T follicular helper cell (primary cell): ENCODE measurements around the gene GLYATL1B.
A peak's percentile ranks its signal among the peaks of the same experiment; 100 is the strongest.
"Not testable (repeated sequence)": the region's sequence is repeated elsewhere in the genome, so short reads cannot be mapped to it uniquely, and the experiment has no call there.

Source experiments
- DNase-seq: peaks from one replicate; pipeline ENCODE4 v3.0.0-alpha.2; 2020; ENCODE audit warnings: low read depth
- total RNA-seq, 2 experiments: gene quantifications; one replicate each; lab custom pipeline; 2026; lab: John Stamatoyannopoulos, UW

The GLYATL1B gene, protein sequence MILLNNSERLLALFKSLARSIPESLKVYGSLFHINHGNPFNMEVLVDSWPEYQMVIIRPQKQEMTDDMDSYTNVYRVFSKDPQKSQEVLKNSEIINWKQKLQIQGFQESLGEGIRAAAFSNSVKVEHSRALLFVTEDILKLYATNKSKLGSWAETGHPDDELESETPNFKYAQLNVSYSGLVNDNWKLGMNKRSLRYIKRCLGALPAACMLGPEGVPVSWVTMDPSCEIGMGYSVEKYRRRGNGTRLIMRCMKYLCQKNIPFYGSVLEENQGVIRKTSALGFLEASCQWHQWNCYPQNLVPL
- 0 reads per million in 2 experiments for total RNA-seq

- DNase-seq, result not testable (repeated sequence)
Observed at GRCh38 chr11:59086007-59086406, at the start of gene GLYATL1B. TSS of gene GLYATL1B (plus strand) at chr11:59086307. CDS start at chr11:59086307, 0 bp downstream.

DNA sequence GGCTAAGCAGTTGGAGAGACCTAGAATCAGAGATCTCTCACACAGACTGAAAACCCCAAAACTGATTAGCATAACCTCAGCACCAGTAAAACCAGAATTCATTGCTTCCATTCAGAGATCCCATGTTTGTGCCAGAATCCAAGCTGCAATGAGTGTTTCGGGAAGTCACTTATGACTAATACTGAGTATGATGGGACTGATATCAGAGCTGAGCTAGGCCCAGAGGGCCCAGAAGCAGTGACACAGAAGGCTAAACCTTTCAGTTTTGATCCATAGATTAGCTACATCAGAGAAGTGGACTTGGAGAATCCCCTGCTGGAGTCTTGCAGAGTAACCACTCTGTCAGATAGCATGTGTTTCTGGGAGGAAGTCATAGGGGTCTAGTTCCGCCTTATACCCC lies 49.6 kb upstream of the GLYATL1B start:
- not testable (repeated sequence) for DNase-seq

- DNase-seq, result not testable (repeated sequence)
Observed at GRCh38 chr11:59037434-59037833, 48.7 kb upstream of the GLYATL1B start.

DNA sequence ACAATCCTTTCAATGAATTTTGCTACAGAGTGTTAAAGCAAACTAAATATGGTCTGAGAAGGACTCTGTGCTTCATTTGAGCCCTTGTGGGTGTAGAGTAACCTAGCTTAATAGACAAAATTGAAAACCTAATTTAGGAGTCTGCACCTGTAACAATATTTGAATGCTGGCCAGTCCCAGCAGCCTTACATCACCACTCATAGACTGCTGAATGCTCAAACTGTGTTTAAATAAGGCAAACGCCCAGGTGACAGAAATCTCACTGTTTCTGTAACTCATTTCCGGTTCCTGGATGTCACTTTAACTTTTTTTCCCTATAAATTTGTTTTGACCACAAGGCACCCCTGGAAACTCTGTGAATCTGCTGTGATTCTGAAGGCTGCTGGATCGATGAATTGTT lies 45.5 kb upstream of the GLYATL1B start:
- no peak for DNase-seq

DNA sequence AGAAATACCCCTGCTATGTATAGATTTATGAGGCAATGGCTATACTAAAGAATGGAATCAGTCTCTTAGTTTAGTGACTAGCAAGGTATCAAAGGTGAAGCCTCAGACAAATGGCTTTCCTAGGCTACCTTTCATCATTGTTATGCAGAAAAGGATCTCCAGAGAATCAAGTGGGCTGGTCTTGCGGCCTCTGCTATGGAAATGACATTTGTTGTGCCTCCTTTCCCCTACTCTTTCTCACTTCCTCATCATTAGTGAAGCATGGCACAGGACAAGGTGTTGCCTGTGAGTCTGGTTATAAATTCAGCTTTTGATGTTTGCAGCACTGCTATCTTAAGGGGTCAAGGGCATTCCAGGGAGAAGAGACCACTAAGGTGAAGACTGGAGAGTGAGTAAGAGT lies 34.7 kb upstream of the GLYATL1B start:
- not testable (repeated sequence) for DNase-seq

GRCh38 chr11:59052355-59052754 lies 33.8 kb upstream of the GLYATL1B start:
- DNase-seq, result not testable (repeated sequence)

DNA sequence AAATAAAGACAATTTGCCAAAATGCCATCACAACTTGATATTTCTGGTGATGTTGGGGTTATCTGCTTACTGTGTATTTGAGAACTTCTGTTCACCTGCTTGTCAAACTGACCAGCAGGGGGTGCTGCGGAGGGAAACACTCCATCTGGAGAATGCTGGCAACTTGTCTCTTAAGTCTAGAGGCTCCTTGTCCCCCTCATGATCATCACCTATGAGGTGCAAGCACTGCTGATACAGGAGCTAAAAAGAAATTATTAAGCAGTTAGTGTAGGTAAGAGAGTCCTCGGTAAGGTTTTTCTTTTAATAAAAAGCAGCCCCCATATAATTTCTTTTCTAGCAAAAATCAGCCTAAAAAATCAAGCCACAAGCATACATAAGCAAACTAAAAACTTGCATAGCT lies 32.7 kb upstream of the GLYATL1B start:
- DNase-seq, result peak; percentile 65

DNA sequence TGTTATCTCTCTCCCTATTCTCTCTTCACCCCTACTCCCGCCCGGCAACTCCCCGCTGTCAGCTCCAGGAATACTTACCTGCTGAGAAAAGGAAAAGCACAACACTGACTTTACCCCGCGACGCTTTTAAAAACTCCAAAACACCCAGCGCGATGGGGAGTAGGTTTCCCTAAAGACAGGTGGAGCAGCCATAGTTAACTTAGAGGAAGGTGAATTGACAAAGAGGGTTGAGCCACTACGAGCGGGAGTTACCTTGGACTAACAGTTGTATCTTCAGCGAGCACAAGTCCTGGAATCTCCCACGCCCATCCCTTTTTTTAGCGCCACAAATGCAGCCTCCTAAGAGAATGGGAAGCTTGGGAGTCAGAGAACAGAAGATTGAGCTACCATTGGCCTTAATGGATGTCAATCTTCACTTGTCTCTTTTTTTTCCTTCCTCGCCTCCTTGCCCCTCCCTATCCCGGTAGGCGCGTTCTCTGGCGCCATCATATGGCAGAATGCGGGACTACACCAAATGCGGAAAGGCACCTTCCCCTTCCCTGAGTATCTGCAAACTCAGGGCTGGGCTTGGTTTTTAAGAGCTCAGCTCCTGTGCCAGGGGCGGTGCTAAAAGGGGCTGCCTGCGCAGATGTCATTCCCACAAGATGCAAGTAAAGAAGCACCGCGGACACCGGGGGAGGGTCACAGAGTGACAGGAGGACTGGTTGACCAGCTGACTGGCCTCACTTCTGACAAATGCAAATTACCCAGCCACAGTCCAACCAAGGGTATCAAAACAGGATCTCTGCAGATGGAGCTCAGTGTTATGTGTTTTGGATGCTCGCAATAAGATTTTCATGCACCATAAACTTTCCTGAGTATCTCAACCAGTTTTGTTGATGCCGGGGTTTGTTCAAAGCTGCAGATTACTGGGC lies 27.7 kb upstream of the GLYATL1B start:
- peak; percentile 64 for DNase-seq

- DNase-seq, result not testable (repeated sequence)
Observed at GRCh38 chr11:59060096-59060495, 26.0 kb upstream of the GLYATL1B start.

DNA sequence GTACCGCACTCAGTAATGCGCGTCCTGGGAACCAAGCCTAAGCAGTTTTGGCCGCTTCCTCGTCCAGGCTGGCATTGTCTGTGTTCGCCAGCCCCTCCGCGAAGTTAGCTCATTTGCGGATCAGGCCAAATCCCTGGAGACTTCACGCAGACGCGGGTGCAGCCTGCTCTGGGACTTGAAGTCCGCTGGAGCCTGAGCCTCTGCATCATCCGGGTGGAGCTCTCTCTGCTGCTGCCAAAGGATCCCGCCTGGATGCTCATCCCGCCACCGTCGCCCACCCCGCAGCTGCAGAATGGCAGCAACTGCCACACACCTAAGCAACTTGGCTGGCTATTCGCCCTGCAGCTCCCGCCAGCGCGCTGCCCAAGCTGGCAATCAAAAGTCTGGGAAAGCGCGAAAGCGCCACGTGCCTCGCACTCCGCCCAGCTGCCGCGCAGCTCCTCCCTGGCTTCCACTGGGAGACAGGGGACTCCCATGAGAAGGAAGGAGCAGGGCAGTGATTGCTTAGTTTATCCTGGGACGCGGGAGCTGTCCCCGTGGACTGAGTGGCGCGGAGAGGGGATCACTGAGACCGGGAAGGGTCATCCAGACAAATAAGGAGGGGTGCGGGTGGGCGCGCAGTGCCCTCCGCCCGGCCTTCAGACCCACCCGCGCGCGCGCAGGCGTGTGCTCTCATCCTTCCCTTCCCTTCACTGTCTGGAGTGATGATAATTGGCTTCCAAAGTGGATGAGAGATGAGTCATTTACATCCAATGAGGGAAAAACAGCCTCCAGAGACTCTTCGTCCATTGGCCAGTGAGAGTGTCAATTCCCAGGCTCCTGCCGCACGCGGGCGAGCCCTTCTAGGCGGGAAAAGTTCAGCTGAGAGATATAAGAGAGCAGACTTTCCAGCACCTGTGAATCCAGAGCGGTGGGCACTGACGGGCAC lies 23.2 kb upstream of the GLYATL1B start:
- no peak for DNase-seq

- DNase-seq, result not testable (repeated sequence)
Observed at GRCh38 chr11:59063996-59064727, 21.9 kb upstream of the GLYATL1B start.

- DNase-seq, result no peak
Observed at GRCh38 chr11:59069087-59069486, 17.0 kb upstream of the GLYATL1B start.

DNA sequence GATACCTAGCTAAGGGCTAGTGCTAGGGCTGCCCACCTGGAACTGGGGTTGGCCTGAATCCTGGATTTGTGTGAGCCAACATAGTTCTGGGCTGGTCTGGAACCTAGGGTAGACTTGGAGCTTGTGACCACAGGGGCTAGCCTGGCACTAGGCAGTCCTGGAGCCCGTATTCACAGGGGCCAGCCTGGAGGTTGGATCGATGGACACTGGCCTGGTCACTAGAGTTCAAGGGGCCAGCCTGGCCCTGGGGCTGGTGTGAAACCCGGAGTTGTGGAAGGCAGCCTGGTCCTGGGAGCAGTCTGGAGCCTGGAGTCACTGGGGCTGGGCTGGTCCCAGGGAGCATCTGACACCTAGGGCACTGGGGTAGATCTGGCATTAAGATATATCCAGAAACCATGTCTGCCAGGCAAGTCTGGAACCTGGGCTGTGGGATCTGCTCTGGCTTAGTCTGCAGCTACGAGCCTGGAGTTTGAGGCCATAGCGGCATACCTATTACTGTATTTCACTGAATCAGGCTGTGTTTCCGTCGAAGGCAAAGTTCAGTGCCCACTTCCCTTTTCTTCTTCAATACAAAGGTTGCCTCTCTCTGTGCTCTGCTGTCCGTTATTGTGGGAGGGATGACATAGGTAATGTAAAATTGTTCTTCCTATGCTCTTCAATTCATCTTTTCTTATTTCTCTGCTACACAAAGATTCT lies 9.1 kb upstream of the GLYATL1B start:
- no peak for DNase-seq

DNA sequence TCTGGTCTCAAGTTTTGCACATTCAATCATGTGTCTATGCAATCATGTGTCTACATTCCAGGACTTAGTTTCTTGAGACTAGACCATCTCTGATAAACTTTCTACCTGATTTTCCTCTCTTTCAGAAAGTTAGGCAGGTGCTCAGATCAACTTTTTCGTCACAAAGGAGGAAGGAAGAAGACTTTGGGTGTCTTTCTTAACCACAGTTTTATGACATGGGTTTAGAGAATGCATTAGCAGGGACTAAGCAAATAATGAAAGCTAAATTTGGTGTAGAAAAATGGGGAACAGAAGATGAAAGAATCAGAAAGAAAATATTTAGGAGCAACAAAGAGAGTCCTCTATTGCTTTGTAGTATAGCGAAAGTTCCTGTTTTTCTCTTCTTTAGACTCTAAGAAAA lies 7.7 kb upstream of the GLYATL1B start:
- DNase-seq, result no peak

GRCh38 chr11:59079086-59079485 lies 7.0 kb upstream of the GLYATL1B start:
- DNase-seq, result no peak

GRCh38 chr11:59080421-59080820 lies 5.7 kb upstream of the GLYATL1B start:
- not testable (repeated sequence) for DNase-seq

GRCh38 chr11:59081430-59082020 lies 4.6 kb upstream of the GLYATL1B start:
- not testable (repeated sequence) for DNase-seq

GRCh38 chr11:59088162-59088561 lies 2.1 kb downstream of the GLYATL1B start:
- no peak for DNase-seq

DNA sequence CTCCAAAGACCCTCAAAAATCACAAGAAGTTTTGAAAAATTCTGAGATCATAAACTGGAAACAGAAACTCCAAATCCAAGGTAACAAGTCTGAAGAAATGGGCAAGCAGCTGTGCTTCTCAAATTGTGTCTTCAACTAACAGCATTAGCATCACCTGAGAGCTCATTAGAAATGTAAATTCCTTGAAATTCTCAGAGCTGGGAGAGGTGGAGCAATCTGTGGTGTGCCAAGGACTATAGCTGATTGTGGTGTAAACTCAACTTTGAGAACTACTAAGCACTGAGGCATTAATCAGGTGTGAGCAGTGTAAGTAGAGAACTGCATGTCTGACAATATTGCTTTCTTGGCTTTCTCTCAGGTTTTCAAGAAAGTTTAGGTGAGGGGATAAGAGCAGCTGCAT lies 7.5 kb downstream of the GLYATL1B start:
- DNase-seq, result not testable (repeated sequence)

DNA sequence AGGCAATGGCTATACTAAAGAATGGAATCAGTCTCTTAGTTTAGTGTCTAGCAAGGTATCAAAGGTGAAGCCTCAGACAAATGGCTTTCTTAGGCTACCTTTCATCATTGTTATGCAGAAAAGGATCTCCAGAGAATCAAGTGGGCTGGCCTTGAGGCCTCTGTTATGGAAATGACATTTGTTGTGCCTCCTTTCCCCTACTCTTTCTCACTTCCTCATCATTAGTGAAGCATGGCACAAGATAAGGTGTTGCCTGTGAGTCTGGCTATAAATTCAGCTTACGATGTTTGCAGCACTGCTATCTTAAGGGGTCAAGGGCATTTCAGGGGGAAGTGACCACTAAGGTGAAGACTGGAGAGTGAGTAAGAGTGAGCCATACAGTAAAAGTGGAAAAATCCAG lies 9.1 kb downstream of the GLYATL1B start:
- DNase-seq, result not testable (repeated sequence)
